AG08395 (cell line): ENCODE results near the gene MRPL51.

Experiments
- DNase-seq: peaks from one replicate; pipeline ENCODE4 v3.0.0; 2012; ENCODE audit warnings: mixed read lengths, low spot score

MRPL51 gene

DNA sequence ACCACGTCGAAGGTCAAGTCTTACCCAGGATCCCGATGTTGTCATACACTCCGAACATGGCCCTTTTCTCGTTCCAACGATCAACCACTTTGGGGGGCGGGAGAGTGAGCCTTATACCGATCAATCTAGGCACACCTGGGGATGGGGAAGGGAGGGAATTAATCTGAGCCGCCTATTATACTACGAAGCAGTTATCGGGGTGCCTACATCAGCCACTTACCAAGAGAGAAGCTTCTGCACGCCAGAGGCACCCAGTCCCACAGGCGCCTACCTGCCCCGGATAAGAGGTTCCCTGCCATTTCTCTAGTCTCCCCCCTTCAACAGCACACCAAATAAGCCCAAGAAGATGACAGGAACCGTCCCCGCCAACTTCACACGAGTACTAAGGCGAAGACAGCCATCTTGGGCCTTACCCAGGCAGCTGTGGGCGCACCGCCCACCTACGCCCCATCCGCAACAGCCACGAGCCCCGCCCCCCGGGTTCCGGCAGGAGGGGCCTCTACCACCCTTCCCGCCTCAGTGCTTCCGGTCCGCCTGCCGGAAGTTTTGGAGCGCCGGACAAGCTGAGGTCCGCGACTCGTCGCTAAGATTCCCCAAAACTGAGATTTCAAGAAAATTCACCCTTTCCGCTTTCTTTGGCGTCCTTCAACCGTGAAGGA is at the start of gene MRPL51:
MRPL51 (minus strand) TSS at position 425 of the 659 bp plus-strand sequence; CDS start at position 299, 126 bp downstream.
- peak; percentile 97 for DNase-seq

DNA sequence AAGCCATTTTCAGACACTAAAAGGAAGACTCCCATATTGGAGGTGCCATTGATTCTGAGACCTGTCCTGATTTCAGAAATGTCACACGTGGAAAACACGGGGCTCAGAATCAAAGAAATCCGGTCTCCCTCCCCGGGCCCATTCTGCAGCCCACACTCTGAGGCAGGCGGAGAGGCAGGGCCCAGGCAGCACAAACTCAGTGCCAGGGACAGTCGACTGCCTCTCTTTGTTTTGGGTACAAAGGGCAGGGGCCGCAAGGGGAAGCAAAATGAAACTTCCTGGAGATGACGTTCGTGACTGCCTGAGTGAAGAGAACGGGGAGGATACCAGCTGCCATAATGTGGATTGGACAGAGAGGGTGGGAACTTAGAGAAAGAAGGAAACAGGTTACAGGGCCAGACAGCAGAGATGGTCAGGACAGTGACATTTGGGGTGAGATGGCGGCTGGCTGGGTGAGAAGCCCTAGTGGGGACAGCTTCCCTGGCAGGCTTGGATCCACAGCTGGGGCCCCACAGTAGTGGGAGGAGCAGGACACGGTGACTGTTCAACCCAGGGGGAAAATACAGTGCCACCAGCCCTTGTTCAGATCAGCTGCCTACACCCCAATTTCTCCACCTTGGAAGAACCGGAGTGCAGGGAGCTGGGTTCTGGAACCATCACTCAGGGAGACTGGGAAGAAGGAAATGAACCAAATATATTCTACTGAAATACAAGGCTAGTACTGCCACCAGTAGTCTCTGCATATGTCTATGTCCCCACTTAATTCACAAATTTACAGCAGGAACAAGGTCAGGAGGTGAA is 49.3 kb upstream of the MRPL51 start:
- no peak for DNase-seq

DNA sequence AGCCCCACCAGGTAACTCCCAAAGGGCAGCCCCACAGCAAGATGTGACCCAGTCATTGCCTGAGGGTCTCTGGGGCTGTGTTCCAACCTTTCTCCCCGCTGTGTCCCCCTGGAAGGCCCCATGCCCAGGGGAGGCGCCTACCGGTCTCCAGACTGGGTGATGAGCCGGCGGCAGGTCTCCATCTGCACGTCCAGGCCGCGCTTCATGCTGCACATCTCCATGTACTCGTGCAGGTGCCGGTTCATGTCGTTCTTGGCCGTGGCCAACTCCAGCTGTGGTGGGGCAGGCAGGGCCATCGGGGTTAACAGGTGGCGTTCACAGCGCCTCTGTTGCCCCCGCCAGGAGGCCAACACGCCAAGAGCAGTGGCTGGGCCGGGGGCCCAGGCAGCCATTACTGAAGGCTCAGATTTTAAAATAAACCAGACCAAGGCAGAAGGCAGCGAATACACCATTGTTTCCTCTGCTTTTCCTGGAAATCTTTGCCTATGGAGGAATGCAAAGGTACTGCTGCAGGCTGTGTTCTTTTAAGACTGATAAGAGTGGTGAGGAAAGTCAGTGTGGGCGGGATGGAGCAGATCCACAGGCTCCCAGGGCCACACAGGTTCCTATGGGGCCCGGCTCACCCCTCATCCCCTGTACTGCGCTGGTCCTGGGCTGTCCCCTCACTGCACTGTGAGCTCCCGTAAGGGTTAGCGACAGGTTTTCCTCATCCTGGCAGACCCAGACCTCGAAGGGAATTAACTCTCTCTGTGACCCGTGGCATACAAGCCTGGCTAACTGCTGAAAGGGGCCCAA is 48.5 kb upstream of the MRPL51 start:
- DNase-seq, result no peak

DNA sequence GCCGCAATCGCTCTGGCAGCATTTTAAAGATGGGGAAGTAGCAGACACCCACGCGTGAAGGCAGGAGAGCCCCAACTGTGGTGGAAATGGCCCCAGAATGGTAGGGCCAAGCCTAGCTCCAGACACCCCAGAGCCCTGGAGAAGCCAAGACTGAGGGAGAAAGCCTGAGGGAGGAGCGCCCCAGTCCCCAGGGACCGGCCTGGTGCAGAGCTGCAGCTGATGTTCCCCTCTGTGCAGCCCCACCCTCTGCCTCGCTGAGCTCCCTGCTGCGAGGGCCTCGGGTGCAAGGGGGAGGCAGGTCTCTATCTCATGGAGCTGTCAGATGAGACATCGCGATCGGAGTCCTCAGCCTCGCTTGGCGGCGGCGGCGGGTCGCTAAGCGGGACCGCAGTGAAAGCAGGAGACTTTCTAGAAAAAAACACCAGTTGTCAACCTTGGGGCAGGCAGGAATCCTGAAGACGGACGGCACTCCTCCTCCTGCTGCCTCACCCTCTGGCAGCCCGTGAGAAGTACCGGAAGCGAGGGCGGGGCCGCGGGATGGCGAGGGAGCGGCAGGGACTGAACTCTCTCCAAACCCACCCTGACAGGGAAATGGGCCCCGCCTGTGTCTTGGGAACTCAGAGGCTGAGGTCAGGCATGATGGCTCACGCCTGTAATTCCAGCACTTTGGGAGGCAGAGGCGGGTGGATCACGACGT is 47.3 kb upstream of the MRPL51 start:
- DNase-seq, result peak; percentile 96

DNA sequence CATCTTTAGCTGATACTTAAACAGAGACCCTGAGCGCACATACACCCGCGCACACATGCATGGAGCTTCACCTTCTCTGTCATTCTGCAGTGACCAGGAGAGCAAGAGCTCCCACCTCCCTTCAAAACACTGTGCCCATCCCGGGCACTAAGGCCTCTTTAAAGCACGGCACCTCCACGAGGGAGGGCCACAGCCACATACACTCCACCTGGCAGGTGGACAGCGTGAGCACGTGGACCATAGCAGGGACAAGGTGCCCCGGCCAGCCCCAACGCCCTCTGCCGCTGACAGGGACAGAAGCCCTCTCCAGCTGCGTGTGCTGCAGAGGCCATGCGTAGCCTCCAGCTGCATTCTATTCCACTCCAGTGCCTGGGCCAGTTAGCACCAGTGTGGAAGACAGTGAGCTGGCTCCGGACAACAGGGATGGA is 46.7 kb upstream of the MRPL51 start:
- DNase-seq, result no peak

DNA sequence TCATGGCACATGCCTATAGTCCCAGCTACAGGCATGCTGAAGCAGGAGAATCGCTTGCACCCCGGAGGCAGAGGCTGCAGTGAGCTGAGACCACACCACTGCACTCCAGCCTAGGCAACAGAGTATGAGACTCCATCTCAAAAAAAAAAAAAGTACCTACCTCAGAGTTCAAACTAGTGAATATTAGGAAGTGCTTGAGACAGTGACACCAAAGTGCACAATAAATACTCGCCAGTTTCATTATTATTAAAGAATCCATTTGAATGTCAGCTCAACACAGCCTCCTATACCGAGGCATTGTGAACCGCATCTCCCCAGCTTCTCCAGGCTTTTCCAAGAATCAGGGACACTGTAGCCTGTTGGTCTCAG is 46.2 kb upstream of the MRPL51 start:
- DNase-seq, result no peak

DNA sequence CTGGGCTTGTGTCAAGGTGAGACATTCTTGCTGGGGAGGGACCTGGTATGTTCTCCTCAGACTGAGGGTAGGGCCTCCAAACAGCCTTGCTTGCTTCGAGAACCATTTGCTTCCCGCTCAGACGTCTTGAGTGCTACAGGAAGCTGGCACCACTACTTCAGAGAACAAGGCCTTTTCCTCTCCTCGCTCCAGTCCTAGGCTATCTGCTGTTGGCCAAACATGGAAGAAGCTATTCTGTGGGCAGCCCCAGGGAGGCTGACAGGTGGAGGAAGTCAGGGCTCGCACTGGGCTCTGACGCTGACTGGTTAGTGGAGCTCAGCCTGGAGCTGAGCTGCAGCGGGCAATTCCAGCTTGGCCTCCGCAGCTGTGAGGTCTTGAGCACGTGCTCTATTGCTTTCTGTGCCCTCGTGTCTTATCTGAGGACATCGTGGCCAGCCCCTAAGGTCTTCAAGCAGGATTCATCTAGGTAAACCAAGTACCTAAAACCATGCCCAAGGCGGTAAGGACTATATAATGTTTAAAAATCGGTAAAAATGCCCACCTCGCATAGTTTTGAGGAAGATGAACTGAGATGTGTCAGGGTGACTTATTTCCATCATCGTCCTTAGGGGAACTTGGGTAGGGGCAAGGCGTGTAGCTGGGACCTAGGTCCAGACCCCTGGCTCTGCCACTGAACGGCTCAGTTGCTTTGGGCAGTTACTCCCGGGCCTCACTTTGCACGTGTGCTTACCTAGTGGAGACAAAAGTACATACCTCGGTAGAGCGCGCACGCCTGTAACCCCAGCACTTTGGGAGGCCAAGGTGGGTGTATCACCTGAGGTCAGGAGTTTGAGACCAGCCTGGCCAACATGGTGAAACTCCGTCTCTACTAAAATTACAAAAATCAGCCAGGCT is 45.6 kb upstream of the MRPL51 start:
- no peak for DNase-seq

DNA sequence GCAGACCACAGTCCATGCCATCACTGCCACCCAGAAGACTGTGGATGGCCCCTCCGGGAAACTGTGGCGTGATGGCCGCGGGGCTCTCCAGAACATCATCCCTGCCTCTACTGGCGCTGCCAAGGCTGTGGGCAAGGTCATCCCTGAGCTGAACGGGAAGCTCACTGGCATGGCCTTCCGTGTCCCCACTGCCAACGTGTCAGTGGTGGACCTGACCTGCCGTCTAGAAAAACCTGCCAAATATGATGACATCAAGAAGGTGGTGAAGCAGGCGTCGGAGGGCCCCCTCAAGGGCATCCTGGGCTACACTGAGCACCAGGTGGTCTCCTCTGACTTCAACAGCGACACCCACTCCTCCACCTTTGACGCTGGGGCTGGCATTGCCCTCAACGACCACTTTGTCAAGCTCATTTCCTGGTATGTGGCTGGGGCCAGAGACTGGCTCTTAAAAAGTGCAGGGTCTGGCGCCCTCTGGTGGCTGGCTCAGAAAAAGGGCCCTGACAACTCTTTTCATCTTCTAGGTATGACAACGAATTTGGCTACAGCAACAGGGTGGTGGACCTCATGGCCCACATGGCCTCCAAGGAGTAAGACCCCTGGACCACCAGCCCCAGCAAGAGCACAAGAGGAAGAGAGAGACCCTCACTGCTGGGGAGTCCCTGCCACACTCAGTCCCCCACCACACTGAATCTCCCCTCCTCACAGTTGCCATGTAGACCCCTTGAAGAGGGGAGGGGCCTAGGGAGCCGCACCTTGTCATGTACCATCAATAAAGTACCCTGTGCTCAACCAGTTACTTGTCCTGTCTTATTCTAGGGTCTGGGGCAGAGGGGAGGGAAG is 44.7 kb upstream of the MRPL51 start:
- peak; percentile 34 for DNase-seq

DNA sequence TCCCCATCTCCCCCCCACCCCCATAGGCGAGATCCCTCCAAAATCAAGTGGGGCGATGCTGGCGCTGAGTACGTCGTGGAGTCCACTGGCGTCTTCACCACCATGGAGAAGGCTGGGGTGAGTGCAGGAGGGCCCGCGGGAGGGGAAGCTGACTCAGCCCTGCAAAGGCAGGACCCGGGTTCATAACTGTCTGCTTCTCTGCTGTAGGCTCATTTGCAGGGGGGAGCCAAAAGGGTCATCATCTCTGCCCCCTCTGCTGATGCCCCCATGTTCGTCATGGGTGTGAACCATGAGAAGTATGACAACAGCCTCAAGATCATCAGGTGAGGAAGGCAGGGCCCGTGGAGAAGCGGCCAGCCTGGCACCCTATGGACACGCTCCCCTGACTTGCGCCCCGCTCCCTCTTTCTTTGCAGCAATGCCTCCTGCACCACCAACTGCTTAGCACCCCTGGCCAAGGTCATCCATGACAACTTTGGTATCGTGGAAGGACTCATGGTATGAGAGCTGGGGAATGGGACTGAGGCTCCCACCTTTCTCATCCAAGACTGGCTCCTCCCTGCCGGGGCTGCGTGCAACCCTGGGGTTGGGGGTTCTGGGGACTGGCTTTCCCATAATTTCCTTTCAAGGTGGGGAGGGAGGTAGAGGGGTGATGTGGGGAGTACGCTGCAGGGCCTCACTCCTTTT is 44.0 kb upstream of the MRPL51 start:
- DNase-seq, result no peak

DNA sequence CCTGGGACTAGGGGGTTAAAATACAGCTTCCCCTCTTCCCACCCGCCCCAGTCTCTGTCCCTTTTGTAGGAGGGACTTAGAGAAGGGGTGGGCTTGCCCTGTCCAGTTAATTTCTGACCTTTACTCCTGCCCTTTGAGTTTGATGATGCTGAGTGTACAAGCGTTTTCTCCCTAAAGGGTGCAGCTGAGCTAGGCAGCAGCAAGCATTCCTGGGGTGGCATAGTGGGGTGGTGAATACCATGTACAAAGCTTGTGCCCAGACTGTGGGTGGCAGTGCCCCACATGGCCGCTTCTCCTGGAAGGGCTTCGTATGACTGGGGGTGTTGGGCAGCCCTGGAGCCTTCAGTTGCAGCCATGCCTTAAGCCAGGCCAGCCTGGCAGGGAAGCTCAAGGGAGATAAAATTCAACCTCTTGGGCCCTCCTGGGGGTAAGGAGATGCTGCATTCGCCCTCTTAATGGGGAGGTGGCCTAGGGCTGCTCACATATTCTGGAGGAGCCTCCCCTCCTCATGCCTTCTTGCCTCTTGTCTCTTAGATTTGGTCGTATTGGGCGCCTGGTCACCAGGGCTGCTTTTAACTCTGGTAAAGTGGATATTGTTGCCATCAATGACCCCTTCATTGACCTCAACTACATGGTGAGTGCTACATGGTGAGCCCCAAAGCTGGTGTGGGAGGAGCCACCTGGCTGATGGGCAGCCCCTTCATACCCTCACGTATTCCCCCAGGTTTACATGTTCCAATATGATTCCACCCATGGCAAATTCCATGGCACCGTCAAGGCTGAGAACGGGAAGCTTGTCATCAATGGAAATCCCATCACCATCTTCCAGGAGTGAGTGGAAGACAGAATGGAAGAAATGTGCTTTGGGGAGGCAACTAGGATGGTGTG is 43.1 kb upstream of the MRPL51 start:
- no peak for DNase-seq

DNA sequence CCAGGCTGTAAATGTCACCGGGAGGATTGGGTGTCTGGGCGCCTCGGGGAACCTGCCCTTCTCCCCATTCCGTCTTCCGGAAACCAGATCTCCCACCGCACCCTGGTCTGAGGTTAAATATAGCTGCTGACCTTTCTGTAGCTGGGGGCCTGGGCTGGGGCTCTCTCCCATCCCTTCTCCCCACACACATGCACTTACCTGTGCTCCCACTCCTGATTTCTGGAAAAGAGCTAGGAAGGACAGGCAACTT is 42.6 kb upstream of the MRPL51 start:
- DNase-seq, result no peak

DNA sequence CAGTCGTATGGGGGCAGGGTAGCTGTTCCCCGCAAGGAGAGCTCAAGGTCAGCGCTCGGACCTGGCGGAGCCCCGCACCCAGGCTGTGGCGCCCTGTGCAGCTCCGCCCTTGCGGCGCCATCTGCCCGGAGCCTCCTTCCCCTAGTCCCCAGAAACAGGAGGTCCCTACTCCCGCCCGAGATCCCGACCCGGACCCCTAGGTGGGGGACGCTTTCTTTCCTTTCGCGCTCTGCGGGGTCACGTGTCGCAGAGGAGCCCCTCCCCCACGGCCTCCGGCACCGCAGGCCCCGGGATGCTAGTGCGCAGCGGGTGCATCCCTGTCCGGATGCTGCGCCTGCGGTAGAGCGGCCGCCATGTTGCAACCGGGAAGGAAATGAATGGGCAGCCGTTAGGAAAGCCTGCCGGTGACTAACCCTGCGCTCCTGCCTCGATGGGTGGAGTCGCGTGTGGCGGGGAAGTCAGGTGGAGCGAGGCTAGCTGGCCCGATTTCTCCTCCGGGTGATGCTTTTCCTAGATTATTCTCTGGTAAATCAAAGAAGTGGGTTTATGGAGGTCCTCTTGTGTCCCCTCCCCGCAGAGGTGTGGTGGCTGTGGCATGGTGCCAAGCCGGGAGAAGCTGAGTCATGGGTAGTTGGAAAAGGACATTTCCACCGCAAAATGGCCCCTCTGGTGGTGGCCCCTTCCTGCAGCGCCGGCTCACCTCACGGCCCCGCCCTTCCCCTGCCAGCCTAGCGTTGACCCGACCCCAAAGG is 42.1 kb upstream of the MRPL51 start:
- DNase-seq, result peak; percentile 61

DNA sequence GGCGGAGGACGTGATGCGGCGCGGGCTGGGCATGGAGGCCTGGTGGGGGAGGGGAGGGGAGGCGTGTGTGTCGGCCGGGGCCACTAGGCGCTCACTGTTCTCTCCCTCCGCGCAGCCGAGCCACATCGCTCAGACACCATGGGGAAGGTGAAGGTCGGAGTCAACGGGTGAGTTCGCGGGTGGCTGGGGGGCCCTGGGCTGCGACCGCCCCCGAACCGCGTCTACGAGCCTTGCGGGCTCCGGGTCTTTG is 41.6 kb upstream of the MRPL51 start:
- DNase-seq, result no peak

DNA sequence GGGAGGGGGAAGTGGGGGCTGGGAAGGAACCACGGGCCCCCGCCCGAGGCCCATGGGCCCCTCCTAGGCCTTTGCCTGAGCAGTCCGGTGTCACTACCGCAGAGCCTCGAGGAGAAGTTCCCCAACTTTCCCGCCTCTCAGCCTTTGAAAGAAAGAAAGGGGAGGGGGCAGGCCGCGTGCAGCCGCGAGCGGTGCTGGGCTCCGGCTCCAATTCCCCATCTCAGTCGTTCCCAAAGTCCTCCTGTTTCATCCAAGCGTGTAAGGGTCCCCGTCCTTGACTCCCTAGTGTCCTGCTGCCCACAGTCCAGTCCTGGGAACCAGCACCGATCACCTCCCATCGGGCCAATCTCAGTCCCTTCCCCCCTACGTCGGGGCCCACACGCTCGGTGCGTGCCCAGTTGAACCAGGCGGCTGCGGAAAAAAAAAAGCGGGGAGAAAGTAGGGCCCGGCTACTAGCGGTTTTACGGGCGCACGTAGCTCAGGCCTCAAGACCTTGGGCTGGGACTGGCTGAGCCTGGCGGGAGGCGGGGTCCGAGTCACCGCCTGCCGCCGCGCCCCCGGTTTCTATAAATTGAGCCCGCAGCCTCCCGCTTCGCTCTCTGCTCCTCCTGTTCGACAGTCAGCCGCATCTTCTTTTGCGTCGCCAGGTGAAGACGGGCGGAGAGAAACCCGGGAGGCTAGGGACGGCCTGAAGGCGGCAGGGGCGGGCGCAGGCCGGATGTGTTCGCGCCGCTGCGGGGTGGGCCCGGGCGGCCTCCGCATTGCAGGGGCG is 41.0 kb upstream of the MRPL51 start, which contains the start of gene GAPDH:
GAPDH (plus strand) TSS at position 595 of the 772 bp plus-strand sequence. CDS start 316 bp downstream, outside the sequence.
- DNase-seq, result peak; percentile 92

DNA sequence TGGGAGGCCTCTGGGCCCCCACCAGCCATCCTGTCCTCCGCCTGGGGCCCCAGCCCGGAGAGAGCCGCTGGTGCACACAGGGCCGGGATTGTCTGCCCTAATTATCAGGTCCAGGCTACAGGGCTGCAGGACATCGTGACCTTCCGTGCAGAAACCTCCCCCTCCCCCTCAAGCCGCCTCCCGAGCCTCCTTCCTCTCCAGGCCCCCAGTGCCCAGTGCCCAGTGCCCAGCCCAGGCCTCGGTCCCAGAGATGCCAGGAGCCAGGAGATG is 40.5 kb upstream of the MRPL51 start:
- no peak for DNase-seq

DNA sequence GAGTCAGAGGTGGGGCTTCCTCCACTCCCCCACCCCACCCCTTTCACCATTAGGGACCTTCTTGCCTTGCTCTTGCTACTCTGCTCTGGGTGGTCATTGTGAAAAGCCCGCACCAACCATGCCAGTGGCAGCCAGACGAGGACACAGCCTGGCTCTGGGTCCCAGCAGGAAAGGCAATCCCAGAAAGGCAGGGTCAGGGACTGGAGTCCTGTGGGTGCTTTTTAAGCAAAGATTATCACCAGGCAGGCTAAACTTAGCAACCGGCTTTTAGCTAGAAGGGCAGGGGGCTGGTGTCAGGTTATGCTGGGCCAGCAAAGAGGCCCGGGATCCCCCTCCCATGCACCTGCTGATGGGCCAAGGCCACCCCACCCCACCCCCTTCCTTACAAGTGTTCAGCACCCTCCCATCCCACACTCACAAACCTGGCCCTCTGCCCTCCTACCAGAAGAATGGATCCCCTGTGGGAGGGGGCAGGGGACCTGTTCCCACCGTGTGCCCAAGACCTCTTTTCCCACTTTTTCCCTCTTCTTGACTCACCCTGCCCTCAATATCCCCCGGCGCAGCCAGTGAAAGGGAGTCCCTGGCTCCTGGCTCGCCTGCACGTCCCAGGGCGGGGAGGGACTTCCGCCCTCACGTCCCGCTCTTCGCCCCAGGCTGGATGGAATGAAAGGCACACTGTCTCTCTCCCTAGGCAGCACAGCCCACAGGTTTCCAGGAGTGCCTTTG is 40.0 kb upstream of the MRPL51 start:
- DNase-seq, result peak; percentile 59
